HG02798 (cell line): ENCODE data around the gene ABCC1.

Experiments
- ATAC-seq: cut with Tn5 transposase; IDR thresholded peaks from one replicate; pipeline ENCODE4 v1.9.1; 2021; ENCODE audit warnings: mild to moderate bottlenecking; ENCODE audit not compliant: unreplicated experiment, poor library complexity

ABCC1 gene

GRCh38 chr16:16124974-16125373, 175.6 kb downstream of the ABCC1 start:
- ATAC-seq: no peak

- ATAC-seq: no peak
Observed at GRCh38 chr16:16126896-16127295, 177.5 kb downstream of the ABCC1 start.

- no peak for ATAC-seq
Observed at GRCh38 chr16:16127469-16128116, 178.2 kb downstream of the ABCC1 start.

GRCh38 chr16:16131204-16131603, 181.8 kb downstream of the ABCC1 start:
- no peak for ATAC-seq

GRCh38 chr16:16131659-16132058, 182.2 kb downstream of the ABCC1 start:
- ATAC-seq: no peak

- ATAC-seq: no peak
Observed at GRCh38 chr16:16133943-16134604, 184.7 kb downstream of the ABCC1 start.

GRCh38 chr16:16136588-16136987, 187.2 kb downstream of the ABCC1 start:
- no peak for ATAC-seq

GRCh38 chr16:16137110-16137509, 187.7 kb downstream of the ABCC1 start:
- no peak for ATAC-seq

- ATAC-seq: no peak
Observed at GRCh38 chr16:16138034-16138635, 188.7 kb downstream of the ABCC1 start.

- ATAC-seq: no peak
Observed at GRCh38 chr16:16139061-16139460, 189.6 kb downstream of the ABCC1 start.

GRCh38 chr16:16139806-16140205, 190.4 kb downstream of the ABCC1 start:
- ATAC-seq: no peak

- no peak for ATAC-seq
Observed at GRCh38 chr16:16140537-16140936, 191.1 kb downstream of the ABCC1 start.

- no peak for ATAC-seq
Observed at GRCh38 chr16:16141141-16141540, 191.7 kb downstream of the ABCC1 start.

GRCh38 chr16:16141784-16142396, 192.5 kb downstream of the ABCC1 start:
- ATAC-seq: no peak

GRCh38 chr16:16143038-16143763, 193.8 kb downstream of the ABCC1 start:
- ATAC-seq: no peak

- ATAC-seq: no peak
Observed at GRCh38 chr16:16143931-16144330, 194.5 kb downstream of the ABCC1 start.

GRCh38 chr16:16144416-16144815, 195.0 kb downstream of the ABCC1 start:
- no peak for ATAC-seq

- ATAC-seq: no peak
Observed at GRCh38 chr16:16145286-16145685, 195.9 kb downstream of the ABCC1 start.

GRCh38 chr16:16146380-16147315, 197.2 kb downstream of the ABCC1 start:
- ATAC-seq: no peak
